Endothelial cell (in vitro differentiated cells): ENCODE results near the gene ADAM22. TPM values are rescaled to one million over a fixed set of nuclear protein-coding genes. Genes with fewer than 3 reads are reported as not detected.

Experiments
- DNase-seq: peaks from one replicate; pipeline ENCODE4 v3.0.0; 2021; ENCODE audit warnings: low spot score
- H3K27ac Mint-ChIP-seq: one replicate; pipeline ENCODE4 v1.8.0; 2021; ENCODE audit warnings: mixed read lengths, inconsistent platforms; ENCODE audit not compliant: unreplicated experiment
- H3K27me3 Mint-ChIP-seq: one replicate; pipeline ENCODE4 v1.8.0; 2021; ENCODE audit warnings: mild to moderate bottlenecking, moderate library complexity, mixed read lengths, inconsistent platforms; ENCODE audit not compliant: unreplicated experiment
- H3K36me3 Mint-ChIP-seq: one replicate; pipeline ENCODE4 v1.8.0; 2021; ENCODE audit warnings: mild to moderate bottlenecking, low read depth, mixed read lengths, inconsistent platforms; ENCODE audit not compliant: unreplicated experiment
- H3K4me1 Mint-ChIP-seq: one replicate; pipeline ENCODE4 v1.8.0; 2021; ENCODE audit warnings: mild to moderate bottlenecking, mixed read lengths, inconsistent platforms; ENCODE audit not compliant: unreplicated experiment
- H3K4me3 Mint-ChIP-seq: one replicate; pipeline ENCODE4 v1.8.0; 2021; ENCODE audit warnings: mild to moderate bottlenecking, mixed read lengths, inconsistent platforms; ENCODE audit not compliant: unreplicated experiment
- H3K9me3 Mint-ChIP-seq: one replicate; pipeline ENCODE4 v1.8.0; 2021; ENCODE audit warnings: mixed read lengths, inconsistent platforms; ENCODE audit not compliant: unreplicated experiment
- CTCF ChIP-seq: fragments of 200-600 bp; sonication (generic); IDR thresholded peaks from one replicate; pipeline ENCODE4 v1.5.0; 2021; ENCODE audit warnings: antibody characterized with exemption; ENCODE audit not compliant: unreplicated experiment
- total RNA-seq: library from RNA; stranded (reverse); fragmentation: NEBNext Ultra II Directional; extraction: Animal tissue kit (Norgen Biotek cat#: 25700); gene quantifications from one replicate; pipeline ENCODE4 v1.2.1, GENCODE V29; 2021; ENCODE audit not compliant: unreplicated experiment

ADAM22 gene
- total RNA-seq, 1 donor from 2014 or later = 14.6 TPM

GRCh38 chr7:88206254-88206653, 272.2 kb downstream of the ADAM22 start:
- Mint-ChIP-seq H3K4me1 (peaks cover 11% of the 10 kb centered on the region), H3K36me3 (peaks cover 36% of the 10 kb centered on the region), H3K27ac (no peak overlapping the region), H3K27me3 (no peaks in the 10 kb centered on the region), H3K9me3 (no peaks in the 10 kb centered on the region), H3K4me3 (no peak overlapping the region)
- no peak for TF ChIP-seq CTCF
- DNase-seq = no peak

DNA sequence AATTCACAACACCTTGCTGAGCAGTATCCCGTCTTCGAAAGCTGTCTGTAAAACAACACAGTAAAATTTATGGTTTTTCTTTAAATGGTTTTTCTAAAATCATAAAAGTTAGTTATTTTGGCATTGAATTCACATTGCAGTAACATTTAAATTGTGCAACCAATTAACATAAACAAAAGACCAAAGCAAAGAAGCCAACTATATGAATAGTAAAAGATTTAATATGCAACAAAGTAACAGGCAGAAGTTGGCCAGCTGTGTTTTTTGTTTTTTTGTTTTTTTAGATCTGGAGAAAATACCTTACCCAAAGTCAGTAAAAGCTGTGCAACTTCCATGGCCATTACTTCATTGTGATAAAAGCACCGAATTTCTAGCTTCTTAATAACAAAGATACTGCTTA, 274.5 kb downstream of the ADAM22 start:
- Mint-ChIP-seq H3K36me3 (peaks cover 42% of the 10 kb centered on the region), H3K4me3 (no peak overlapping the region)
- no peak for TF ChIP-seq CTCF

GRCh38 chr7:88212918-88213317, 278.9 kb downstream of the ADAM22 start:
- DNase-seq = no peak
- Mint-ChIP-seq H3K27ac (no peak overlapping the region), H3K4me1 (peaks cover 4% of the 10 kb centered on the region), H3K27me3 (no peaks in the 10 kb centered on the region), H3K4me3 (no peak overlapping the region), H3K9me3 (no peaks in the 10 kb centered on the region), H3K36me3 (peaks cover 31% of the 10 kb centered on the region)
- TF ChIP-seq CTCF = no peak

More for the DNA sequence above, 274.5 kb downstream of the ADAM22 start:
- no peaks in the 10 kb centered on the region for H3K27me3 Mint-ChIP-seq
- H3K27ac Mint-ChIP-seq = no peak overlapping the region
- no peak for DNase-seq
- H3K4me1 Mint-ChIP-seq = peaks cover 6% of the 10 kb centered on the region
- H3K9me3 Mint-ChIP-seq = no peaks in the 10 kb centered on the region

GRCh38 chr7:88214456-88214855, 280.4 kb downstream of the ADAM22 start:
- Mint-ChIP-seq H3K4me1 (peaks cover 11% of the 10 kb centered on the region), H3K4me3 (no peak overlapping the region), H3K36me3 (peaks cover 22% of the 10 kb centered on the region), H3K27ac (no peak overlapping the region), H3K27me3 (peaks cover 2% of the 10 kb centered on the region), H3K9me3 (no peaks in the 10 kb centered on the region)
- no peak for DNase-seq
- no peak for TF ChIP-seq CTCF

GRCh38 chr7:88215295-88215694, 281.2 kb downstream of the ADAM22 start:
- Mint-ChIP-seq H3K4me3 (no peak overlapping the region), H3K9me3 (no peaks in the 10 kb centered on the region), H3K27ac (no peak overlapping the region), H3K27me3 (peaks cover 2% of the 10 kb centered on the region), H3K36me3 (peaks cover 22% of the 10 kb centered on the region), H3K4me1 (peaks cover 11% of the 10 kb centered on the region)
- no peak for DNase-seq
- no peak for TF ChIP-seq CTCF
